Activated naive CD4-positive, alpha-beta T cell treated with anti-CD3 and anti-CD28 coated beads, Interleukin-2, amount 10 ng/mL, durations not matched to agents 5 hours and 36 hours (primary cell): ENCODE measurements around the gene MTX3. TPM values are rescaled to one million over a fixed set of nuclear protein-coding genes. Genes with fewer than 3 reads are reported as not detected.

Source experiments
- total RNA-seq, 2 experiments: library from RNA; stranded (reverse); gene quantifications; one replicate each; pipeline ENCODE4 v1.2.3, GENCODE V29; 2021

MTX3 gene, protein sequence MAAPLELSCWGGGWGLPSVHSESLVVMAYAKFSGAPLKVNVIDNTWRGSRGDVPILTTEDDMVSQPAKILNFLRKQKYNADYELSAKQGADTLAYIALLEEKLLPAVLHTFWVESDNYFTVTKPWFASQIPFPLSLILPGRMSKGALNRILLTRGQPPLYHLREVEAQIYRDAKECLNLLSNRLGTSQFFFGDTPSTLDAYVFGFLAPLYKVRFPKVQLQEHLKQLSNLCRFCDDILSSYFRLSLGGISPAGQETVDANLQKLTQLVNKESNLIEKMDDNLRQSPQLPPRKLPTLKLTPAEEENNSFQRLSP
- 10 to 100 TPM; 11.3 to 12.9 TPM for total RNA-seq

DNA sequence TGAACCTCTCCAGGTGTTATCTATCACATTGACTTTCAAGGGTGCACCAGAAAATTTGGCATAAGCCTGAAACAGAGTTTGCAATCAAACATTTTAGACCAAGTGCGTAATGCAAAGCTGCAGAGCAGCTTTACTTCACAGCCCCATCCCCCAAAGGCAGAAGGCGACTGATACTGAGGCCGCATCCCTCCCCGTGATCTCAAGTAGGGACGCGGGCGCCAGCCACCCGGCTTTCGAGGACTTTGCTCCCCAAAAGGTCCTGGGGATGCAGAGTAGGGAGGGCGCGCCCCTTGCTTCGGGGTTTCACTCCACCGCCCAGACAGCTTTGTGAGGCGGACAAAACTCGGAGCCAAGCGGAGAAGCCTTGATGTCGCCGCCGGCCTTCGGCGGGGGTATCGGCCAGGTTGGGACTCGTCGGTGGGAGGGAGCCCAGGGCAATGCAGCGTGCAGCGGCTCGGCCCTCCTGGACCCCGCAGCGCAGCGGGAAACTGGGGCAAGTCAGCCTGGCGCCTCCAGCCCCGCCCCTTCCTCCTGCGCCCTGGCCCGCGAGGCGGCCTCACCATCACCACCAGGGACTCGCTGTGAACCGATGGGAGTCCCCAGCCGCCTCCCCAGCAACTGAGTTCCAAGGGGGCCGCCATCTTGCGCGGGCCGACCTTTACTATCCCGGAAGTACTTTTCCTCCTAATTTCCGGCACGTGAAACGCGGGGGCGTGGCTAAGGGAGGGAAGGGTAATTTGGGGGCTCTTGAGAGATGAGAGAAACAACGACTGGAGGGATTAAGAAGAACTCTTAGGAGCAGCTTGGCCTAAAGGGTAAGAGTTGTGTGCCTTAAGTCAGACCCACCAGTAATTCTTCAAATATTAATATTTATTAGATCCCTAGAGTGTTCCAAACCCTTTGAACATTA is at the start of gene MTX3:
MTX3 (minus strand) TSS at position 665 of the 910 bp plus-strand sequence; CDS start at position 641, 24 bp downstream.

DNA sequence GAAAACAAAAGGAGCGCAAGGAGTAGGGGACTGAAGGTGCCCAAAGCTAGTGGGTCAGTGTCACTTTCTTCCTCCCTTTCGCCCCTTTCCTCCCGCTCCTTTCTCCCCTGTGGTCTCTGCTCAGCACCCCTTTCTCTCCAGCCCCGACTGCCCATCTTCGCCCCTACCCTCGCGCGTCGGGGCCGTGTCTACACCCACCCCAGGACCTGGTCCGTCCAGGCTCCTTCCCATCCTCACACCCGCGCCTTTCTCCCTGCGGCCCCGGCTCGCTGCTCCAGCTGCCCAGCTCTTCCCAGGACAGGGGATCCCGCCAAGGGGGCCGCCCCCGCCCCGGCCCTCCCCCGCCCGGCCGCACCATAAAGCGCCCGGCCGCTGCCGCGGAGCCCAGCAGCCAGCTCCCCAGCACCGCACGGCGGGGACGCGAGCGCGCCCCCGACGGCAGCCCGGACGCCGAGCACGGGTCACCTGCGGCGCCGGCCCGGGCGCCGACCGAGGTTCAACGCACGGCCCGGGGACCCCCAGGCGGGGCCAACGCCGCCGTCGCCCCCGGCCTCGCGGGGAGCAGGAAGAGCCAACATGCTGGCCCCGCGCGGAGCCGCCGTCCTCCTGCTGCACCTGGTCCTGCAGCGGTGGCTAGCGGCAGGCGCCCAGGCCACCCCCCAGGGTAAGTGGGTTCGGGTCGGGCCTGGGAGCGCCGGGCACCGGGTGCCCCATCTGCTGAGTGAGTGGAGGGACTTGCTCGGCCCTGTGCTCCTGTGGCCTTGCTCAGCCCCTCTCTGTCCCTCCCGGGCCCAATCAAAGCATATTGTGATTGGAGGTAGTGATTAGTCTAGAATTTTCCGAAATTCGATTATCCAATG is 44.1 kb upstream of the MTX3 start, which contains the start of gene THBS4:
THBS4 (plus strand) TSS at position 387 of the 860 bp plus-strand sequence; CDS start at position 577, 190 bp downstream.

Other genes with a start within 250 kb of the MTX3 start
- gene THBS4, start 44.1 kb upstream of the MTX3 start, total RNA-seq: under 1 TPM; 0.25 to 0.26 TPM